GM12878 (cell line): ENCODE data around the gene LDLRAD4. TPM values are rescaled to one million over a fixed set of nuclear protein-coding genes. Genes with fewer than 3 reads are reported as not detected.

Experiments
- ATAC-seq: fragments of 200-7000 bp; cut with Tn5 transposase; 3 replicates; pipeline ENCODE4 v1.9.1; 2020; ENCODE audit warnings: mild to moderate bottlenecking, moderate library complexity
- BruUV-seq: library from RNA; stranded (reverse); fragments of 400-500 nt; replicated peaks from 2 replicates; lab custom pipeline; 2021; lab: Mats Ljungman, UMichigan
- CTCF ChIA-PET: fragments of 300-600 bp; sonication (Branson Sonifier 250); formaldehyde crosslinking; extraction: SDS; loops from one replicate; lab custom pipeline; 2021; ENCODE audit warnings: inconsistent platforms; lab: Yijun Ruan, JAX
- POLR2A ChIA-PET: fragments of 350-600 bp; formaldehyde crosslinking; extraction: SDS; loops from one replicate; lab custom pipeline; 2021; ENCODE audit warnings: inconsistent platforms; lab: Charles Lee
- RAD21 ChIA-PET: fragments of 300-600 bp; sonication (Branson Sonifier 250); formaldehyde crosslinking; loops from one replicate; lab custom pipeline; 2023; ENCODE audit warnings: antibody characterized with exemption; ENCODE audit not compliant: unreplicated experiment; lab: Charles Lee
- SMC1A ChIA-PET: fragments of 300-600 bp; sonication (Branson Sonifier 250); formaldehyde crosslinking; loops from one replicate; lab custom pipeline; 2023; ENCODE audit not compliant: unreplicated experiment, uncharacterized antibody; lab: Charles Lee
- DNase-seq: peaks from one replicate; pipeline ENCODE4 v3.0.0-alpha.2; 2011; ENCODE audit warnings: low read depth, low spot score
- FAIRE-seq: peaks from 3 replicates; lab custom pipeline; 2011; peaks lifted over from hg19 to GRCh38; lab: Jason Lieb, UNC
- H2AFZ ChIP-seq: 2 replicates; pipeline ENCODE4 v1.6.0; 2011; ENCODE audit warnings: low read depth, low read length, control low read depth; ENCODE audit not compliant: control insufficient read depth
- H3K27ac ChIP-seq: 2 replicates; pipeline ENCODE4 v1.5.1; 2011; ENCODE audit warnings: control low read depth; ENCODE audit not compliant: control insufficient read depth, insufficient read depth
- H3K27me3 ChIP-seq, 2 experiments: replicated peaks in 1 of 2; 2 replicates each; pipeline versions ENCODE4 v1.6.0 to v1.6.1; 2011; ENCODE audit warnings: low read length in 1 of 2; ENCODE audit not compliant: control insufficient read depth in 2 of 2, insufficient read depth in 2 of 2
- H3K36me3 ChIP-seq, 2 experiments: 2 replicates each; pipeline ENCODE4 v1.5.1; 2011; ENCODE audit warnings: low read length in 1 of 2; ENCODE audit not compliant: control insufficient read depth in 2 of 2, insufficient read depth in 2 of 2
- H3K4me1 ChIP-seq: 2 replicates; pipeline ENCODE4 v1.6.1; 2011; ENCODE audit warnings: mild to moderate bottlenecking, low read length, moderate library complexity, mixed read lengths; ENCODE audit not compliant: control insufficient read depth, insufficient read depth
- H3K4me2 ChIP-seq: 2 replicates; pipeline ENCODE4 v1.6.0; 2011; ENCODE audit warnings: control low read depth; ENCODE audit not compliant: control insufficient read depth, insufficient read depth
- H3K4me3 ChIP-seq: fragments of 200-600 bp; sonication (generic); 2 replicates; pipeline ENCODE4 v1.5.1; 2016
- H3K79me2 ChIP-seq: 2 replicates; pipeline ENCODE4 v1.6.0; 2011; ENCODE audit warnings: low read length; ENCODE audit not compliant: control insufficient read depth, insufficient read depth
- H3K9ac ChIP-seq: 2 replicates; pipeline ENCODE4 v1.8.0; 2011; ENCODE audit warnings: low read length, control low read depth, mixed read lengths; ENCODE audit not compliant: control insufficient read depth, insufficient read depth
- H3K9me3 ChIP-seq: replicated peaks from 3 replicates; pipeline ENCODE4 v1.5.1; 2011; ENCODE audit warnings: mild to moderate bottlenecking, low read length; ENCODE audit not compliant: control insufficient read depth, insufficient read depth
- H4K20me1 ChIP-seq: 2 replicates; pipeline ENCODE4 v1.6.0; 2011; ENCODE audit not compliant: control insufficient read depth, insufficient read depth
- BMI1 ChIP-seq: fragments of 450-650 bp; IDR thresholded peaks from 2 replicates; pipeline ENCODE4 v1.6.1; 2016; ENCODE audit warnings: mild to moderate bottlenecking, moderate library complexity, borderline replicate concordance
- CBX5 ChIP-seq: sonication (generic); IDR thresholded peaks from 2 replicates; pipeline ENCODE4 v1.6.1; 2016; ENCODE audit warnings: low read depth, moderate library complexity, mild to moderate bottlenecking, inconsistent platforms
- CHD1 ChIP-seq: IDR thresholded peaks from 2 replicates; pipeline ENCODE4 v1.6.1; 2012; ENCODE audit warnings: low read depth, low read length, improper control_type of control experiment
- CREM ChIP-seq: IDR thresholded peaks from 2 replicates; pipeline ENCODE4 v1.6.1; 2014; ENCODE audit warnings: antibody characterized with exemption, low read depth
- EED ChIP-seq: sonication (generic); IDR thresholded peaks from 2 replicates; pipeline ENCODE4 v1.6.1; 2016; ENCODE audit warnings: antibody characterized with exemption, low read depth
- FOXM1 ChIP-seq: IDR thresholded peaks from 2 replicates; pipeline ENCODE4 v1.6.1; 2012; ENCODE audit warnings: low read depth, mild to moderate bottlenecking, inconsistent platforms, low read length, moderate library complexity
- HCFC1 ChIP-seq: fragments of 150-350 bp; IDR thresholded peaks from 2 replicates; pipeline ENCODE4 v1.6.1; 2014; ENCODE audit warnings: low read length
- KAT2A ChIP-seq: conservative IDR thresholded peaks from 2 replicates; pipeline ENCODE4 v1.6.1; 2011; ENCODE audit warnings: low read depth, low read length; ENCODE audit not compliant: control insufficient read depth
- MTA2 ChIP-seq: fragments of 450-650 bp; IDR thresholded peaks from 2 replicates; pipeline ENCODE4 v1.6.1; 2016; ENCODE audit warnings: low read depth, mild to moderate bottlenecking, moderate library complexity
- NFIC ChIP-seq: IDR thresholded peaks from 2 replicates; pipeline ENCODE4 v1.6.1; 2012; ENCODE audit warnings: low read depth, mild to moderate bottlenecking, inconsistent platforms, low read length, moderate library complexity
- POLR2AphosphoS2 ChIP-seq: IDR thresholded peaks from 2 replicates; pipeline ENCODE4 v1.6.1; 2011; ENCODE audit warnings: low read depth, mild to moderate bottlenecking, low read length, improper control_type of control experiment, moderate library complexity
- POLR2AphosphoS5 ChIP-seq: IDR thresholded peaks from 2 replicates; pipeline ENCODE4 v1.6.1; 2011; ENCODE audit warnings: mild to moderate bottlenecking, low read length, inconsistent platforms
- RELA ChIP-seq: fragments of 450-650 bp; IDR thresholded peaks from 2 replicates; pipeline ENCODE4 v1.8.0; 2014; ENCODE audit warnings: borderline replicate concordance; ENCODE audit not compliant: partially characterized antibody
- SMAD5 ChIP-seq: IDR thresholded peaks from 2 replicates; pipeline ENCODE4 v1.6.1; 2016; ENCODE audit warnings: antibody characterized with exemption, low read depth
- TARDBP ChIP-seq: IDR thresholded peaks from 2 replicates; pipeline ENCODE4 v1.6.1; 2016; ENCODE audit warnings: borderline replicate concordance
- TBL1XR1 ChIP-seq: IDR thresholded peaks from 2 replicates; pipeline ENCODE4 v1.6.1; 2012; ENCODE audit warnings: low read depth, low read length, improper control_type of control experiment
- WRNIP1 ChIP-seq: IDR thresholded peaks from 2 replicates; pipeline ENCODE4 v1.6.1; 2011; ENCODE audit warnings: low read depth, low read length, improper control_type of control experiment, borderline replicate concordance
- YY1 ChIP-seq: IDR thresholded peaks from 2 replicates; pipeline ENCODE4 v1.6.1; 2011; ENCODE audit warnings: low read depth, mild to moderate bottlenecking, low read length
- WGBS: methylation state at CpG from one replicate; pipeline ENCODE4 v1.1.6; 2016; ENCODE audit warnings: low lambda C conversion rate; ENCODE audit not compliant: insufficient replicate concordance, insufficient coverage; ENCODE audit errors: missing lambda C conversion rate; 5-methylcytosine and 5-hydroxymethylcytosine counted together
- in situ Hi-C: fragments of 300-500 bp; cut with MboI; formaldehyde crosslinking; loops from 9 replicates; pipeline ENCODE4 v1.14.3; 2018; ENCODE audit warnings: mixed read lengths
- intact Hi-C: fragments of 100-400 bp; cut with micrococcal nuclease; formaldehyde crosslinking; loops from one replicate; pipeline ENCODE4 v1.14.2; 2022; ENCODE audit not compliant: unreplicated experiment
- polyA plus RNA-seq, 11 experiments: library from polyadenylated mRNA; depleted of rRNA in 4 of 11; unstranded in 6 of 11; stranded (reverse) in 5 of 11; fragments of >200 nt; fragmentation: Nextera tagmentation in 4 of 11; fragmentation: Illumina TruSeq in 1 of 11; extraction: Ambion mirVana in 4 of 11; extraction: Trizol in 1 of 11; gene quantifications; 1 replicate in 1 of 11; 2 replicates in 10 of 11; pipeline versions ENCODE4 v1.2.1 to v1.2.3, GENCODE V29; 2011 to 2016; ENCODE audit warnings: inconsistent platforms in 2 of 11, missing spikeins in 2 of 11, low read depth in 1 of 11
- total RNA-seq, 4 experiments: library from RNA; depleted of rRNA in 3 of 4; stranded (reverse); fragments of >200 nt in 3 of 4; fragmentation: Illumina TruSeq in 1 of 4; extraction: Trizol in 1 of 4; gene quantifications; 2 replicates each; pipeline versions ENCODE4 v1.2.1 to v1.2.3, GENCODE V29; 2013 to 2021
- TF ChIP-seq, protein P1 (sequence below): fragments of 450-650 bp; IDR thresholded peaks from 2 replicates; pipeline ENCODE4 v1.6.1; 2017; ENCODE audit warnings: borderline replicate concordance
- TF ChIP-seq, protein P2 (sequence below): fragments of 450-650 bp; IDR thresholded peaks from 2 replicates; pipeline ENCODE4 v1.6.1; 2017; ENCODE audit warnings: mild to moderate bottlenecking, low read depth, inconsistent platforms; ENCODE audit not compliant: poor library complexity, severe bottlenecking

The LDLRAD4 gene
- total and polyA plus RNA-seq, 10 of the 15 experiments (the other 5 are each of a cell fraction or from before 2014, with no cell fraction given), result 2.7 to 16.8 (median 11.2) TPM

DNA sequence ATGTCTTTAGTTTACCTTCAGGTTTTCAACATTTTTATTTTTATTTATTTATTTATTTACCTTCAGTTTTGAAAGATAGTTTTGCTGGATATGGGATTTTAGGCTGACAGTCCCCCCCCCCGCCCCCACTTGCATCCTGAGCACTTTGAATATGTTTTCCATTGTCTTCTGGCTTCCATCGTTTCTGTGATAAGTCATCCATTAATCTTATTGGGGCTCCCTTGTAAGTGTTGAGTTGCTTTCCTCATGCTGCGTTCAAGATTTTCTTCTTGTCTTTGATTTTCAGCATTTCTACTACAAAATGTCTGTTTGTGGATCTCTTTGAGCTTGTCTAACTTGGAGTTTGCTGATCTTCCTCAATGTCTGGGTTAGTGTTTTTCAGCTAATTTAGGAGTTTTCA lies 19.4 kb upstream of the LDLRAD4 start:
- no peaks in the 10 kb centered on the region for H3K27me3 ChIP-seq

DNA sequence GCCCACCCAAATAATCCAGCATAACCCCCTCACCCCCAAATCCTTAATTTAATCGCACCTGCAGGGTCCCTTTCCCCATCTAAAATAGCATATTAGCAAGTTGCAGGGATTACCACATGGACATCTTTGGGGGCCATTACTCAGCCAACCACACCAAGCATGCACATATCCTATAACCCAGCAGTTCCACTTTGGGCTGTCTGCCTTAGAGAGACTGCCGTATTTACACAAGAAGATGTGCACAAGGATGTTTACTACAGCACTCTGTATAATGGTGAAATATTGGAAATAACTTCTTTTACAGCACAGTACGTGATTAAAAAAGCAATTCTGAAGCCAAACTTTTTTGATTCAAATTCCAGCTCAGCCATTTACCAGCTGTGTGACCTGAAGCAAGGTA lies 17.3 kb upstream of the LDLRAD4 start:
- no peaks in the 10 kb centered on the region; the same call in 1 of the 3 replicates for H3K9me3 ChIP-seq
- no TSS peak for BruUV-seq
- H3K4me1 ChIP-seq, result no peaks in the 10 kb centered on the region
- H3K9ac ChIP-seq, result no peak overlapping the region
- no peaks in the 10 kb centered on the region for H4K20me1 ChIP-seq
- DNase-seq (no peak), ATAC-seq (no peak), FAIRE-seq (no peak)
- H3K27me3 ChIP-seq, result no peaks in the 10 kb centered on the region
- ChIA-PET SMC1A (no interaction called here), CTCF (interaction anchor here (1.4 kb wide), 1 partner anchor 15 kb away, joined by 3 read pairs; no protein-coding TSS in a partner anchor), POLR2A (no interaction called here), RAD21 (no interaction called here)
- intact Hi-C loops (no loop called here), in situ Hi-C loops (no loop called here)
- no peak overlapping the region for H3K27ac ChIP-seq
- no peak overlapping the region for H3K4me2 ChIP-seq
- WGBS, result 45% methylated on average over 3 of the region's 3 CpGs
- H2AFZ ChIP-seq, result no peak overlapping the region
- no peaks in the 10 kb centered on the region for H3K36me3 ChIP-seq
- H3K4me3 ChIP-seq, result no peak overlapping the region
- no peaks in the 10 kb centered on the region for H3K79me2 ChIP-seq
- TF ChIP-seq, protein P1, sequence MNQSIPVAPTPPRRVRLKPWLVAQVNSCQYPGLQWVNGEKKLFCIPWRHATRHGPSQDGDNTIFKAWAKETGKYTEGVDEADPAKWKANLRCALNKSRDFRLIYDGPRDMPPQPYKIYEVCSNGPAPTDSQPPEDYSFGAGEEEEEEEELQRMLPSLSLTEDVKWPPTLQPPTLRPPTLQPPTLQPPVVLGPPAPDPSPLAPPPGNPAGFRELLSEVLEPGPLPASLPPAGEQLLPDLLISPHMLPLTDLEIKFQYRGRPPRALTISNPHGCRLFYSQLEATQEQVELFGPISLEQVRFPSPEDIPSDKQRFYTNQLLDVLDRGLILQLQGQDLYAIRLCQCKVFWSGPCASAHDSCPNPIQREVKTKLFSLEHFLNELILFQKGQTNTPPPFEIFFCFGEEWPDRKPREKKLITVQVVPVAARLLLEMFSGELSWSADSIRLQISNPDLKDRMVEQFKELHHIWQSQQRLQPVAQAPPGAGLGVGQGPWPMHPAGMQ, result no peak
- TF ChIP-seq HCFC1, result no peak
- no peak for TF ChIP-seq NFIC
- TF ChIP-seq EED, result no peak
- TF ChIP-seq KAT2A, result no peak
- TF ChIP-seq TBL1XR1, result no peak
- TF ChIP-seq MTA2, result no peak
- TF ChIP-seq FOXM1, result no peak
- TF ChIP-seq CREM, result no peak
- TF ChIP-seq, protein P2, sequence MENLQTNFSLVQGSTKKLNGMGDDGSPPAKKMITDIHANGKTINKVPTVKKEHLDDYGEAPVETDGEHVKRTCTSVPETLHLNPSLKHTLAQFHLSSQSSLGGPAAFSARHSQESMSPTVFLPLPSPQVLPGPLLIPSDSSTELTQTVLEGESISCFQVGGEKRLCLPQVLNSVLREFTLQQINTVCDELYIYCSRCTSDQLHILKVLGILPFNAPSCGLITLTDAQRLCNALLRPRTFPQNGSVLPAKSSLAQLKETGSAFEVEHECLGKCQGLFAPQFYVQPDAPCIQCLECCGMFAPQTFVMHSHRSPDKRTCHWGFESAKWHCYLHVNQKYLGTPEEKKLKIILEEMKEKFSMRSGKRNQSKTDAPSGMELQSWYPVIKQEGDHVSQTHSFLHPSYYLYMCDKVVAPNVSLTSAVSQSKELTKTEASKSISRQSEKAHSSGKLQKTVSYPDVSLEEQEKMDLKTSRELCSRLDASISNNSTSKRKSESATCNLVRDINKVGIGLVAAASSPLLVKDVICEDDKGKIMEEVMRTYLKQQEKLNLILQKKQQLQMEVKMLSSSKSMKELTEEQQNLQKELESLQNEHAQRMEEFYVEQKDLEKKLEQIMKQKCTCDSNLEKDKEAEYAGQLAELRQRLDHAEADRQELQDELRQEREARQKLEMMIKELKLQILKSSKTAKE, result no peak
- no peak for TF ChIP-seq SMAD5
- no peak for TF ChIP-seq POLR2AphosphoS5
- TF ChIP-seq BMI1, result no peak
- no peak for TF ChIP-seq CHD1
- TF ChIP-seq WRNIP1, result no peak

More for the DNA sequence above, 19.4 kb upstream of the LDLRAD4 start:
- no peaks in the 10 kb centered on the region for H3K79me2 ChIP-seq
- no peak overlapping the region for H2AFZ ChIP-seq
- no peaks in the 10 kb centered on the region; the same call in 1 of the 3 replicates for H3K9me3 ChIP-seq
- in situ Hi-C loops, result loop anchor here (5.0 kb wide), 1 partner anchor 48 kb away; no protein-coding TSS in a partner anchor
- SMC1A ChIA-PET, result no interaction called here
- DNase-seq (no peak), ATAC-seq (no peak), FAIRE-seq (no peak)
- H3K4me2 ChIP-seq, result no peak overlapping the region
- H3K4me3 ChIP-seq, result no peak overlapping the region
- no peaks in the 10 kb centered on the region for H4K20me1 ChIP-seq
- CTCF ChIA-PET, result interaction anchor here (0.8 to 1.1 kb wide), 2 partner anchors 9 to 17 kb away, joined by 3 read pairs; no protein-coding TSS in a partner anchor
- no peak for TF ChIP-seq YY1
- 0 out of 2 replicates have a peak, but pooled peaks have one; percentile 43 for TF ChIP-seq CBX5
- no peak for TF ChIP-seq TARDBP
- TF ChIP-seq POLR2AphosphoS2, result no peak
- TF ChIP-seq RELA, result no peak
- POLR2A ChIA-PET, result no interaction called here
- no peaks in the 10 kb centered on the region for H3K36me3 ChIP-seq
- 19% methylated on average over 3 of the region's 3 CpGs for WGBS
- intact Hi-C loops, result no loop called here
- RAD21 ChIA-PET, result no interaction called here
- no peak overlapping the region for H3K27ac ChIP-seq
- no TSS peak for BruUV-seq
- no peak overlapping the region for H3K9ac ChIP-seq
- no peaks in the 10 kb centered on the region for H3K4me1 ChIP-seq
